ENCODE results near the gene TBX4.
"Not testable (repeated sequence)": the region's sequence is repeated elsewhere in the genome, so short reads cannot be mapped to it uniquely, and the experiment has no call there.

TBX4 gene

GRCh38 chr17:61517843-61518606, 65.8 kb downstream of the TBX4 start:
- TF ChIP-seq CTCF (IDR thresholded peaks at IDR 0.05): no peak
- H3K27ac ChIP-seq: no peak overlapping the region
- DNase-seq (ENCODE audit: low spot score): no peak

GRCh38 chr17:61519139-61519538, 66.9 kb downstream of the TBX4 start:
- DNase-seq (ENCODE audit: low spot score): no peak
- no peak overlapping the region for H3K27ac ChIP-seq
- no peak overlapping the region for H3K4me3 ChIP-seq
- no peak for TF ChIP-seq CTCF (IDR thresholded peaks at IDR 0.05)

More at GRCh38 chr17:61517843-61518606, 65.8 kb downstream of the TBX4 start:
- no peak overlapping the region for H3K4me3 ChIP-seq

GRCh38 chr17:61519754-61520440, 67.7 kb downstream of the TBX4 start:
- no peak for DNase-seq (ENCODE audit: low spot score)
- Histone ChIP-seq H3K27ac (no peak overlapping the region), H3K4me3 (no peak overlapping the region)
- TF ChIP-seq CTCF (IDR thresholded peaks at IDR 0.05): no peak

GRCh38 chr17:61520897-61521296, 68.7 kb downstream of the TBX4 start:
- Histone ChIP-seq H3K27ac (no peak overlapping the region), H3K4me3 (no peak overlapping the region)
- TF ChIP-seq CTCF (IDR thresholded peaks at IDR 0.05): no peak
- DNase-seq (ENCODE audit: low spot score): no peak

- TF ChIP-seq CTCF (IDR thresholded peaks at IDR 0.05): no peak
- Histone ChIP-seq H3K27ac (no peak overlapping the region), H3K4me3 (no peak overlapping the region)
- DNase-seq (ENCODE audit: low spot score): no peak
These were observed 69.9 kb downstream of the TBX4 start for GRCh38 chr17:61522088-61522487.

GRCh38 chr17:61524319-61524718, 72.1 kb downstream of the TBX4 start:
- DNase-seq (ENCODE audit: low spot score): no peak
- no peak for TF ChIP-seq CTCF (IDR thresholded peaks at IDR 0.05)
- Histone ChIP-seq H3K4me3 (no peak overlapping the region), H3K27ac (no peak overlapping the region)

GRCh38 chr17:61527441-61527840, 75.2 kb downstream of the TBX4 start:
- not testable (repeated sequence) for DNase-seq (ENCODE audit: low spot score); H3K4me3 ChIP-seq; H3K27ac ChIP-seq

Measured in coronary artery (tissue), 2 donors.